Natural killer cell (primary cell): ENCODE measurements around the gene GMPR. TPM values are rescaled to one million over a fixed set of nuclear protein-coding genes. Genes with fewer than 3 reads are reported as not detected.

Experiments used
- ATAC-seq, 3 donors: fragments of 150-1000 bp in 2 of 3; fragments of 200-7000 bp in 1 of 3; cut with Tn5 transposase; 1 replicate in 1 of 3; 2 replicates in 2 of 3; pipeline ENCODE4 v1.10.0; 2021; ENCODE audit warnings: mild to moderate bottlenecking in 2 of 3, moderate library complexity in 2 of 3
- DNase-seq, 2 donors: peaks; one replicate each; pipeline versions ENCODE4 v3.0.0 to v3.0.0-alpha.2; 2013 to 2021; ENCODE audit warnings: mixed read lengths in 1 of 2
- H3K27ac ChIP-seq: one replicate; pipeline ENCODE4 v1.5.1; 2013; ENCODE audit warnings: mild to moderate bottlenecking, low read length
- H3K27me3 ChIP-seq: one replicate; pipeline ENCODE4 v1.6.1; 2013; ENCODE audit warnings: low read length; ENCODE audit not compliant: control insufficient read depth, insufficient read depth
- H3K36me3 ChIP-seq: one replicate; pipeline ENCODE4 v1.6.1; 2013; ENCODE audit warnings: low read length; ENCODE audit not compliant: control insufficient read depth, insufficient read depth
- H3K4me1 ChIP-seq: one replicate; pipeline ENCODE4 v1.6.1; 2013; ENCODE audit warnings: low read length; ENCODE audit not compliant: control insufficient read depth, insufficient read depth
- H3K4me3 ChIP-seq: one replicate; pipeline ENCODE4 v1.5.1; 2013; ENCODE audit warnings: low read length
- H3K9me3 ChIP-seq: one replicate; pipeline ENCODE4 v1.6.1; 2013; ENCODE audit warnings: low read length; ENCODE audit not compliant: control insufficient read depth, insufficient read depth
- H3K27ac Mint-ChIP-seq, 2 donors: one replicate each; pipeline ENCODE4 v1.8.0; 2022; ENCODE audit warnings: mild to moderate bottlenecking in 2 of 2, mixed read lengths in 2 of 2, moderate library complexity in 1 of 2
- H3K27me3 Mint-ChIP-seq, 2 donors: one replicate each; pipeline ENCODE4 v1.8.0; 2022; ENCODE audit warnings: low read depth in 2 of 2, mixed read lengths in 2 of 2
- H3K36me3 Mint-ChIP-seq: one replicate; pipeline ENCODE4 v1.8.0; 2022; ENCODE audit warnings: mixed read lengths
- H3K4me1 Mint-ChIP-seq, 2 donors: one replicate each; pipeline ENCODE4 v1.8.0; 2022; ENCODE audit warnings: mixed read lengths in 2 of 2
- H3K4me3 Mint-ChIP-seq: one replicate; pipeline ENCODE4 v1.8.0; 2022; ENCODE audit warnings: mild to moderate bottlenecking, moderate library complexity, mixed read lengths
- H3K9me3 Mint-ChIP-seq, 2 donors: one replicate each; pipeline ENCODE4 v1.8.0; 2022; ENCODE audit warnings: mixed read lengths in 2 of 2
- CTCF ChIP-seq: fragments of 200-600 bp; IDR thresholded peaks from one replicate; pipeline ENCODE4 v1.8.0; 2022; ENCODE audit warnings: antibody characterized with exemption
- WGBS: methylation state at CpG from one replicate; pipeline ENCODE4 v1.1.7; 2013; ENCODE audit warnings: missing lambda C conversion rate; ENCODE audit not compliant: insufficient coverage; 5-methylcytosine and 5-hydroxymethylcytosine counted together
- intact Hi-C: fragments of 100-400 bp; cut with micrococcal nuclease; formaldehyde crosslinking; loops from one replicate; pipeline ENCODE4 v1.14.2; 2022
- total RNA-seq, 4 donors: library from RNA; stranded (reverse); fragments of 120-200 nt in 1 of 4; gene quantifications; one replicate each; pipeline versions ENCODE4 v1.2.3 to v1.2.4, GENCODE V29; 2013 to 2022

The GMPR gene
- total RNA-seq, 3 donors from 2014 or later (not counting 1 experiment from before 2014, with no cell fraction given) = 0.95 to 3.4 (median 3.2) TPM

- Histone ChIP-seq H3K27ac (no peak overlapping the region), H3K9me3 (no peaks in the 10 kb centered on the region), H3K27me3 (peaks cover 2% of the 10 kb centered on the region), H3K36me3 (no peaks in the 10 kb centered on the region), H3K4me1 (peaks cover 23% of the 10 kb centered on the region), H3K4me3 (no peak overlapping the region)
- WGBS = 94% methylated on average over 7 of the region's 9 CpGs
- ATAC-seq = no peak
- no peak overlapping the region for H3K4me3 Mint-ChIP-seq
- H3K27me3 Mint-ChIP-seq = peaks cover 6 to 11% of the 10 kb centered on the region in 2 donors
- intact Hi-C loops = loop anchor here (10.0 kb wide), 1 partner anchor 510 kb away; the partner anchor contains the start of gene ATXN1
- no peak for DNase-seq
- TF ChIP-seq CTCF = no peak
- no peaks in the 10 kb centered on the region for H3K9me3 Mint-ChIP-seq
- peaks cover 16 to 23% of the 10 kb centered on the region in 2 donors for H3K4me1 Mint-ChIP-seq
- H3K36me3 Mint-ChIP-seq = no peaks in the 10 kb centered on the region
- H3K27ac Mint-ChIP-seq = no peak overlapping the region
Measured at GRCh38 chr6:16254535-16254934, 16.1 kb downstream of the GMPR start.

GRCh38 chr6:16256781-16257180 is 18.4 kb downstream of the GMPR start:
- Histone ChIP-seq H3K9me3 (no peaks in the 10 kb centered on the region), H3K36me3 (no peaks in the 10 kb centered on the region), H3K27ac (no peak overlapping the region), H3K4me1 (peaks cover 23% of the 10 kb centered on the region), H3K27me3 (no peaks in the 10 kb centered on the region), H3K4me3 (no peak overlapping the region)
- peaks cover 16 to 20% of the 10 kb centered on the region in 2 donors for H3K4me1 Mint-ChIP-seq
- TF ChIP-seq CTCF = no peak
- H3K27ac Mint-ChIP-seq = no peak overlapping the region
- 85% methylated on average over 2 of the region's 2 CpGs for WGBS
- H3K36me3 Mint-ChIP-seq = no peaks in the 10 kb centered on the region
- intact Hi-C loops = loop anchor here (10.0 kb wide), 1 partner anchor 508 kb away; the partner anchor contains the start of gene ATXN1
- H3K9me3 Mint-ChIP-seq = no peaks in the 10 kb centered on the region
- DNase-seq (no peak), ATAC-seq (no peak)
- H3K4me3 Mint-ChIP-seq = no peak overlapping the region
- H3K27me3 Mint-ChIP-seq = peaks cover 3 to 11% of the 10 kb centered on the region in 2 donors

- peaks cover 12% of the 10 kb centered on the region for H3K4me1 ChIP-seq
- no peaks in the 10 kb centered on the region for H3K9me3 Mint-ChIP-seq
- no peak overlapping the region for H3K27ac Mint-ChIP-seq
- no peaks in the 10 kb centered on the region for H3K9me3 ChIP-seq
- peaks cover 6 to 7% of the 10 kb centered on the region in 2 donors for H3K4me1 Mint-ChIP-seq
- H3K4me3 ChIP-seq = no peak overlapping the region
- WGBS = 74% methylated on average over 7 of the region's 7 CpGs
- no peak for TF ChIP-seq CTCF
- H3K4me3 Mint-ChIP-seq = no peak overlapping the region
- DNase-seq = no peak
- H3K27ac ChIP-seq = no peak overlapping the region
- no peaks in the 10 kb centered on the region for H3K27me3 ChIP-seq
- H3K36me3 Mint-ChIP-seq = no peaks in the 10 kb centered on the region
- peaks cover 4 to 11% of the 10 kb centered on the region in 2 donors for H3K27me3 Mint-ChIP-seq
- intact Hi-C loops = loop anchor here (10.0 kb wide), 1 partner anchor 507 kb away; the partner anchor contains the start of gene ATXN1
- H3K36me3 ChIP-seq = no peaks in the 10 kb centered on the region
- ATAC-seq = no peak
Measured at GRCh38 chr6:16257999-16258708, 19.8 kb downstream of the GMPR start.
